Sigmoid colon (tissue), 4 donors: ENCODE data around the gene CDC42BPG.

Experiments used
- CTCF ChIP-seq, 4 experiments: fragments of 450-650 bp in 3 of 4; fragments of 200-600 bp in 1 of 4; IDR thresholded peaks; one replicate each; pipeline ENCODE4 v1.5.1; 2016 to 2019; ENCODE audit warnings: antibody characterized with exemption in 4 of 4, mild to moderate bottlenecking in 3 of 4, moderate library complexity in 2 of 4
- EP300 ChIP-seq, 4 donors: sonication (generic); formaldehyde crosslinking; IDR thresholded peaks; one replicate each; pipeline ENCODE4 v1.6.1; 2017; ENCODE audit warnings: antibody characterized with exemption in 4 of 4
- POLR2AphosphoS5 ChIP-seq, 4 donors: sonication (generic); formaldehyde crosslinking; IDR thresholded peaks; one replicate each; pipeline ENCODE4 v1.6.1; 2017; ENCODE audit warnings: antibody characterized with exemption in 4 of 4

- TF ChIP-seq CTCF (IDR thresholded peaks at IDR 0.05) (no peak), EP300 (IDR thresholded peaks at IDR 0.05) (no peak), POLR2AphosphoS5 (IDR thresholded peaks at IDR 0.05) (no peak)
Measured at GRCh38 chr11:64778223-64778472, 66.3 kb downstream of the CDC42BPG start.
